Psoas muscle (tissue), 8 donors: ENCODE measurements around the gene SCNN1A. TPM values are rescaled to one million over a fixed set of nuclear protein-coding genes. Genes with fewer than 3 reads are reported as not detected.

Experiments
- ATAC-seq, 4 donors: fragments of 200-7000 bp; cut with Tn5 transposase; one replicate each; pipeline ENCODE4 v1.9.1; 2020; ENCODE audit warnings: moderate library complexity in 3 of 4, mild to moderate bottlenecking in 2 of 4
- DNase-seq, 2 donors: peaks; one replicate each; pipeline ENCODE4 v3.0.0-alpha.2; 2020
- H3K27ac ChIP-seq: fragments of 200-600 bp; one replicate; pipeline ENCODE4 v1.8.0; 2022
- H3K27me3 ChIP-seq, 3 donors: fragments of 200-600 bp in 1 of 3; one replicate each; pipeline versions ENCODE4 v1.6.1 to v1.8.0; 2013 to 2022; ENCODE audit warnings: low read length in 2 of 3, mild to moderate bottlenecking in 2 of 3, moderate library complexity in 1 of 3; ENCODE audit not compliant: insufficient read depth in 3 of 3
- H3K36me3 ChIP-seq, 2 donors: fragments of 200-600 bp in 1 of 2; one replicate each; pipeline versions ENCODE4 v1.6.1 to v1.8.0; 2013 to 2022; ENCODE audit warnings: low read depth in 1 of 2, mild to moderate bottlenecking in 1 of 2, moderate library complexity in 1 of 2; ENCODE audit not compliant: insufficient read depth in 1 of 2
- H3K4me1 ChIP-seq: fragments of 200-600 bp; one replicate; pipeline ENCODE4 v1.8.0; 2022
- H3K4me3 ChIP-seq: fragments of 200-600 bp; one replicate; pipeline ENCODE4 v1.8.0; 2022; ENCODE audit warnings: mild to moderate bottlenecking
- H3K9me3 ChIP-seq: fragments of 200-600 bp; one replicate; pipeline ENCODE4 v1.8.0; 2022
- WGBS, 3 donors: extraction: QIAGEN DNeasy Blood & Tissue Kit; methylation state at CpG; one replicate each; pipeline versions ENCODE4 v1.1.6 to v1.1.7; 2013; 5-methylcytosine and 5-hydroxymethylcytosine counted together
- intact Hi-C, 2 donors: fragments of 100-400 bp; cut with DNase I; formaldehyde crosslinking; loops; one replicate each; pipeline versions ENCODE4 v1.11.0 to v1.14.2; 2022
- polyA plus RNA-seq, 3 donors: library from polyadenylated mRNA; stranded (reverse); fragments of 200-250 nt; gene quantifications; one replicate each; pipeline ENCODE4 v1.2.3, GENCODE V29; 2013
- total RNA-seq, 4 donors: library from RNA; stranded (reverse); fragmentation: NEBNext Ultra II Directional in 2 of 4; extraction: Animal tissue kit (Norgen Biotek cat#: 25700) in 2 of 4; gene quantifications; one replicate each; pipeline versions ENCODE4 v1.2.1 to v1.2.4, GENCODE V29; 2021 to 2023
- TF ChIP-seq, protein P1 (sequence below): fragments of 200-600 bp; IDR thresholded peaks from one replicate; pipeline ENCODE4 v1.8.0; 2022; ENCODE audit warnings: antibody characterized with exemption
- donor health status: healthy with polysubstance abuse.
- donor health status: DM: no; HTN: no; CAD: no; lungs with moderate emphysema.
- donor health status: Bipolar disorder and iron deficiency.
- donor health status: healthy.
- donor health status: DM: yes; HTN: yes; CAD: no.
- donor health status: DM: no; HTN: no; CAD: no.
- donor health status: DM: no; HTN: no; CAD: no.
- donor health status: DM: yes; HTN: yes; CAD: no.

The SCNN1A gene
- total and polyA plus RNA-seq, 7 donors = 0.03 to 0.57 (median 0.39) TPM

DNA sequence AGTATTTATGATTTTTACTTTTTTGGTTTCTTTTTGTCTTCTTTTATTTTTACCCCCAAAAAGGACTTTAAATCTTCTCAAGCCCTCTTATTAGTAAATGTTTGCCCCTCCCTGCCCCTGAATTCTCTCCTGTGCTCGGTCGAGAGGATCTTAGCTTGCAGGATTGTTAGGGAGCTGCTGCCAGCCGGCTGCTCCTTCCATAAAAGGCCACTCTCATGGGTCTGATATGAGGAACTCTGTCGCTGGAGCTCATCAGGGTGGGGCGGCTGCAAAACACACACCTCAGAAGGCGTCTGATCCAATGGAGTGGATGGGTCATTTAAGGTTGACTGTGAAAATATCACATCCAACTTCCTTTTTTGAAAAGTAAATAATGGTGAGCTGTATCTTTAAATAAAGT lies 17.1 kb upstream of the SCNN1A start:
- no peak overlapping the region for H3K4me3 ChIP-seq
- intact Hi-C loops = no loop called here
- no peak overlapping the region for H3K27ac ChIP-seq
- DNase-seq = no peak
- H3K36me3 ChIP-seq = peaks cover 19 to 79% of the 10 kb centered on the region in 2 donors
- no peaks in the 10 kb centered on the region for H3K9me3 ChIP-seq
- TF ChIP-seq, protein P1, sequence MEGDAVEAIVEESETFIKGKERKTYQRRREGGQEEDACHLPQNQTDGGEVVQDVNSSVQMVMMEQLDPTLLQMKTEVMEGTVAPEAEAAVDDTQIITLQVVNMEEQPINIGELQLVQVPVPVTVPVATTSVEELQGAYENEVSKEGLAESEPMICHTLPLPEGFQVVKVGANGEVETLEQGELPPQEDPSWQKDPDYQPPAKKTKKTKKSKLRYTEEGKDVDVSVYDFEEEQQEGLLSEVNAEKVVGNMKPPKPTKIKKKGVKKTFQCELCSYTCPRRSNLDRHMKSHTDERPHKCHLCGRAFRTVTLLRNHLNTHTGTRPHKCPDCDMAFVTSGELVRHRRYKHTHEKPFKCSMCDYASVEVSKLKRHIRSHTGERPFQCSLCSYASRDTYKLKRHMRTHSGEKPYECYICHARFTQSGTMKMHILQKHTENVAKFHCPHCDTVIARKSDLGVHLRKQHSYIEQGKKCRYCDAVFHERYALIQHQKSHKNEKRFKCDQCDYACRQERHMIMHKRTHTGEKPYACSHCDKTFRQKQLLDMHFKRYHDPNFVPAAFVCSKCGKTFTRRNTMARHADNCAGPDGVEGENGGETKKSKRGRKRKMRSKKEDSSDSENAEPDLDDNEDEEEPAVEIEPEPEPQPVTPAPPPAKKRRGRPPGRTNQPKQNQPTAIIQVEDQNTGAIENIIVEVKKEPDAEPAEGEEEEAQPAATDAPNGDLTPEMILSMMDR = no peak
- peaks cover 7% of the 10 kb centered on the region for H3K4me1 ChIP-seq
- WGBS, 3 donors = 20 to 42% (median 29%) methylated on average over 6 of the region's 6 CpGs
- peak in 1 of 4 donors; percentile 22 for ATAC-seq
- no peaks in the 10 kb centered on the region for H3K27me3 ChIP-seq

DNA sequence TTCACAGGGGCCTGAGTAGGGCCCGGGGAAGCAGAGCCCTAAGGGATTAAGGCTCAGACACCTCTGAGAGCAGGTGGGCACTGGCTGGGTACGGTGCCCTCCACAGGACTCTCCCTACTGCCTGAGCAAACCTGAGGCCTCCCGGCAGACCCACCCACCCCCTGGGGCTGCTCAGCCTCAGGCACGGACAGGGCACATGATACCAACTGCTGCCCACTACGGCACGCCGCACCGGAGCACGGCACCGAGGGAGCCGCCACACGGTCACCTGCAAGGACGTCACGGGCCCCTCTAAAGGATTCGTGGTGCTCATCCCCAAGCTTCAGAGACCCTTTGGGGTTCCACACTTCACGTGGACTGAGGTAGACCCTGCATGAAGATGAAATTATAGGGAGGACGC lies 15.7 kb upstream of the SCNN1A start:
- Histone ChIP-seq H3K36me3 (peaks cover 23 to 94% of the 10 kb centered on the region in 2 donors), H3K27me3 (no peaks in the 10 kb centered on the region), H3K4me1 (peaks cover 12% of the 10 kb centered on the region), H3K27ac (no peak overlapping the region), H3K4me3 (no peak overlapping the region), H3K9me3 (no peaks in the 10 kb centered on the region)
- intact Hi-C loops = no loop called here
- WGBS, 3 donors = 78 to 91% (median 83%) methylated on average over 16 to 17 of the region's 17 CpGs
- ATAC-seq (peak in 2 of 4 donors; percentile 21 to 29), DNase-seq (no peak)
- TF ChIP-seq, protein P1 = no peak

DNA sequence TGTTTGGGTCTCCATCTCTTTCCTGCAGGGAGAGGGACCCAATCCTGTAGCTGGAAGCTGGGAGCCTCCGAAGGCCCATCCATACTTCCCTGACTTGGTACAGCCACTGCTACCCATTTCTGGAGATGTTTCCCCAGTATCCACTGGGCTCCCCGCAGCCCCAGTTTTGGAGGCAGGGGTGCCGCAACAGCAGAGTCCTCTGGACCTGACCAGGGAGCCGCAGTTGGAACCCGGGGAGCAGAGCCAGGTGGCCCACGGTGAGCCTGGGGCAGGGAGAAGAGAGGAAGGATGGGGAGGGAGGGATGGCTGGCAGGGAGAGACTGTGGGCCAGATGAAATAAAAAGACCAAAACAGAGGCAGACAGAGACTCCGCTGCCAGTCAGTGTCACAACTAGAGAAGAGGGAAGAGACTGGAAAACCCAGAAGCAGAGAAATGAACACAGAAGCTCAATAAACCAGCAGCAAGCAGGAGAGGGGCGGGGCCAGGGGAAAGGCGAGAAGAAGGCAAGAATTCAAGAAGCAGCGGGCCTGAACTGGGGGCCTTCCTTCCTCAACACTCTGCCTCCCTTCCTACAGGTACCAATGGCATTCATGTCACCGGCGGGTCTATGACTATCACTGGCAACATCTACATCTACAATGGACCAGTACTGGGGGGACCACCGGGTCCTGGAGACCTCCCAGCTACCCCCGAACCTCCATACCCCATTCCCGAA lies 14.9 kb upstream of the SCNN1A start:
- Histone ChIP-seq H3K4me1 (peaks cover 17% of the 10 kb centered on the region), H3K4me3 (no peak overlapping the region), H3K27ac (no peak overlapping the region), H3K9me3 (no peaks in the 10 kb centered on the region), H3K27me3 (no peaks in the 10 kb centered on the region), H3K36me3 (peaks cover 20 to 89% of the 10 kb centered on the region in 2 donors)
- intact Hi-C loops = no loop called here
- DNase-seq (no peak), ATAC-seq (no peak)
- TF ChIP-seq, protein P1 = no peak
- 74 to 81% (median 81%) methylated on average over 15 of the region's 15 CpGs for WGBS, 3 donors

DNA sequence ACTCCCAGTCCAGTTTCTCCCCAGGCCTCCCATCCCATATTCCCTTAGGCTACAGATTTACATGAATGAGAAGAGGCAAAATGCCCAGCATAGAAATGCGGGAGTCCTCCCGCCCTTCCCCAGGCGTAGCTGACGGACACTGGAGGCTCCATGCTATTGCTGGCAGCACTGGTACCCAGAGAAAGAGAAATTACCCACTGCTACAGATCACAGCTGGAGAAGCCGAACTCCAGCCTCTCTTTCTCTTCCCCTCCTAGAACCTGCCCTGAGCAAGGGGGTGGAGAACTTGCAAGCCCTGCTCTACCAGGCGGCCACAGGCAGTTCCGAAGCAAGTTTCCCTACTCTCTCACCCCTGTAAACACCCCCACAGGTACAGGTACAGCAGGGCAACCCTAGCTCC lies 12.2 kb upstream of the SCNN1A start:
- intact Hi-C loops = no loop called here
- ATAC-seq (no peak), DNase-seq (no peak)
- peaks cover 34% of the 10 kb centered on the region for H3K4me1 ChIP-seq
- no peaks in the 10 kb centered on the region for H3K9me3 ChIP-seq
- TF ChIP-seq, protein P1 = no peak
- H3K4me3 ChIP-seq = no peak overlapping the region
- no peak overlapping the region for H3K27ac ChIP-seq
- H3K27me3 ChIP-seq = no peaks in the 10 kb centered on the region
- H3K36me3 ChIP-seq = peaks cover 15 to 63% of the 10 kb centered on the region in 2 donors
- WGBS, 3 donors = 86 to 95% (median 92%) methylated on average over 7 of the region's 7 CpGs

DNA sequence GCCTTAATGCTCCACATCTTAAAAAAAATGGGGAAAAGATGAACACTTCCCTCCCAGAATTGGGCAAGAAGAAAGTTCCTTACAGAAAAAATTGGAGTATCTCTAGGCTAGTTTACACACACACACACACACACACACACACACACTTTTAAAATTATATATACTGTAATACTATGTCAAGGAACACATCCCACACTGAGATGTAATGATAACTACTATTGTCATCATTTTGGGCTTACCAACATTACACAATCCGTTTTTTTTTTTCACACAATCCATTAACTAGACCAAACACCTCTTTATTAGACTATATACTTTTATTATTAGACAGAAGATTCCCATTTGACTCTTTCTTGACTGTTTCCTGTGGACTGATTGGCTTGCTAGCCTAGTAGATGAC lies 11.1 kb upstream of the SCNN1A start:
- WGBS, 3 donors = 71 to 75% (median 73%) methylated on average over 1 of the region's 1 CpG
- TF ChIP-seq, protein P1 = no peak
- no peaks in the 10 kb centered on the region for H3K27me3 ChIP-seq
- peaks cover 15 to 54% of the 10 kb centered on the region in 2 donors for H3K36me3 ChIP-seq
- no peak overlapping the region for H3K27ac ChIP-seq
- ATAC-seq (no peak), DNase-seq (no peak)
- no peak overlapping the region for H3K4me3 ChIP-seq
- no peaks in the 10 kb centered on the region for H3K9me3 ChIP-seq
- H3K4me1 ChIP-seq = peaks cover 28% of the 10 kb centered on the region
- intact Hi-C loops = no loop called here
